ENCODE data around the gene SSC5D. TPM values are rescaled to one million over a fixed set of nuclear protein-coding genes. Genes with fewer than 3 reads are reported as not detected.

Gene SSC5D
- total and polyA plus RNA-seq, 3 donors from 2014 or later, result 6.4 to 10.7 (median 6.9) TPM

GRCh38 chr19:55535173-55535964, 47.1 kb downstream of the SSC5D start:
- DNase-seq, result no peak
- H3K9me3 ChIP-seq, result no peaks in the 10 kb centered on the region
- no peaks in the 10 kb centered on the region for H3K4me1 ChIP-seq
- H3K4me3 ChIP-seq, result no peak overlapping the region
- no peaks in the 10 kb centered on the region for H3K27me3 ChIP-seq
- no peak overlapping the region for H3K27ac ChIP-seq
- intact Hi-C loops (cut with DNase I; ENCODE audit: low total_unique reads), result no loop called here
- WGBS, 2 donors, result 82 to 83% methylated on average over 5 to 12 of the region's 12 CpGs
- H3K36me3 ChIP-seq (ENCODE audit: low read depth, missing control alignments), result no peaks in the 10 kb centered on the region
- TF ChIP-seq POLR2A (IDR thresholded peaks at IDR 0.05) (no peak), CTCF (IDR thresholded peaks at IDR 0.05) (no peak)

- no peak overlapping the region for H3K4me3 ChIP-seq
- H3K27ac ChIP-seq, result no peak overlapping the region
- intact Hi-C loops (cut with DNase I; ENCODE audit: low total_unique reads), result no loop called here
- no peaks in the 10 kb centered on the region for H3K9me3 ChIP-seq
- TF ChIP-seq POLR2A (IDR thresholded peaks at IDR 0.05) (no peak), CTCF (IDR thresholded peaks at IDR 0.05) (no peak)
- H3K27me3 ChIP-seq, result no peaks in the 10 kb centered on the region
- no peaks in the 10 kb centered on the region for H3K4me1 ChIP-seq
- no peaks in the 10 kb centered on the region for H3K36me3 ChIP-seq (ENCODE audit: low read depth, missing control alignments)
- 82 to 95% methylated on average over 14 to 22 of the region's 22 CpGs for WGBS, 2 donors
- DNase-seq, result no peak
Observed at GRCh38 chr19:55535965-55536350, 47.7 kb downstream of the SSC5D start.

GRCh38 chr19:55536366-55536765, 48.1 kb downstream of the SSC5D start:
- Histone ChIP-seq H3K4me3 (no peak overlapping the region), H3K27ac (no peak overlapping the region), H3K9me3 (no peaks in the 10 kb centered on the region), H3K27me3 (no peaks in the 10 kb centered on the region), H3K36me3 (ENCODE audit: low read depth, missing control alignments) (no peaks in the 10 kb centered on the region), H3K4me1 (no peaks in the 10 kb centered on the region)
- DNase-seq, result no peak
- intact Hi-C loops (cut with DNase I; ENCODE audit: low total_unique reads), result no loop called here
- WGBS, 2 donors, result 92% methylated on average over 11 of the region's 11 CpGs; no CpG with 5 or more reads in 1 of the 2 donors
- TF ChIP-seq CTCF (IDR thresholded peaks at IDR 0.05) (no peak), POLR2A (IDR thresholded peaks at IDR 0.05) (no peak)

- no peak for DNase-seq
- no peaks in the 10 kb centered on the region for H3K4me1 ChIP-seq
- H3K27me3 ChIP-seq, result no peaks in the 10 kb centered on the region
- 46 to 55% methylated on average over 13 to 14 of the region's 14 CpGs for WGBS, 2 donors
- intact Hi-C loops (cut with DNase I; ENCODE audit: low total_unique reads), result no loop called here
- no peak within 1 kb of the TSS for H3K27ac ChIP-seq
- TF ChIP-seq CTCF (IDR thresholded peaks at IDR 0.05) (no peak), POLR2A (IDR thresholded peaks at IDR 0.05) (no peak)
- H3K9me3 ChIP-seq, result no peaks in the 10 kb centered on the region
- no peaks in the 10 kb centered on the region for H3K36me3 ChIP-seq (ENCODE audit: low read depth, missing control alignments)
- no peak within 1 kb of the TSS for H3K4me3 ChIP-seq
Observed at GRCh38 chr19:55536951-55537740, 48.9 kb downstream of the SSC5D start, which contains the start of gene SBK2. Gene SBK2 (minus strand): TSS chr19:55537133. CDS start chr19:55536294, 839 bp downstream.
